HAP-1 (cell line): Measurements from ENCODE around the gene PLS1.

ENCODE experiments used
- DNase-seq, 2 experiments: peaks; one replicate each; pipeline ENCODE4 v3.0.0-alpha.2; 2016 to 2020; ENCODE audit warnings: low spot score in 2 of 2
- H3K27me3 ChIP-seq: fragments of 250-450 bp; sonication (Bioruptor Pico); 2 replicates; pipeline ENCODE4 v1.5.1; 2020; ENCODE audit warnings: low read depth, mild to moderate bottlenecking, moderate library complexity
- H3K36me3 ChIP-seq: fragments of 250-450 bp; sonication (Bioruptor Pico); replicated peaks from 2 replicates; pipeline ENCODE4 v1.5.1; 2020; ENCODE audit warnings: mild to moderate bottlenecking
- H3K4me1 ChIP-seq: fragments of 250-450 bp; sonication (Bioruptor Pico); 2 replicates; pipeline ENCODE4 v1.5.1; 2020; ENCODE audit warnings: mild to moderate bottlenecking
- H3K4me3 ChIP-seq: fragments of 250-450 bp; sonication (Bioruptor Pico); 2 replicates; pipeline ENCODE4 v1.5.1; 2020; ENCODE audit warnings: mild to moderate bottlenecking, moderate library complexity
- H3K9me3 ChIP-seq: fragments of 250-450 bp; sonication (Bioruptor Pico); 2 replicates; pipeline ENCODE4 v1.5.1; 2020; ENCODE audit warnings: mild to moderate bottlenecking, moderate library complexity
- in situ Hi-C: fragments of 300-500 bp; cut with MboI; formaldehyde crosslinking; loops from 3 replicates; pipeline ENCODE4 v1.14.3; 2020; ENCODE audit warnings: low sequenced_read_pairs, inconsistent platforms, mixed read lengths

PLS1 gene

GRCh38 chr3:142608631-142609030 is 12.4 kb downstream of the PLS1 start:
- H3K27me3 ChIP-seq = no peaks in the 10 kb centered on the region
- in situ Hi-C loops = no loop called here
- no peaks in the 10 kb centered on the region for H3K9me3 ChIP-seq

GRCh38 chr3:142609136-142609535 is 12.9 kb downstream of the PLS1 start:
- in situ Hi-C loops = no loop called here
- H3K36me3 ChIP-seq = no peaks in the 10 kb centered on the region
- no peak overlapping the region for H3K4me3 ChIP-seq
- no peaks in the 10 kb centered on the region for H3K27me3 ChIP-seq
- H3K4me1 ChIP-seq = no peaks in the 10 kb centered on the region
- no peaks in the 10 kb centered on the region for H3K9me3 ChIP-seq
- DNase-seq = no peak

More at GRCh38 chr3:142608631-142609030, 12.4 kb downstream of the PLS1 start:
- H3K4me3 ChIP-seq = no peak overlapping the region
- no peaks in the 10 kb centered on the region for H3K4me1 ChIP-seq
- H3K36me3 ChIP-seq = no peaks in the 10 kb centered on the region
- no peak for DNase-seq

- H3K27me3 ChIP-seq = no peaks in the 10 kb centered on the region
- no peak for DNase-seq
- no peaks in the 10 kb centered on the region for H3K4me1 ChIP-seq
- in situ Hi-C loops = no loop called here
- no peak overlapping the region for H3K4me3 ChIP-seq
- no peaks in the 10 kb centered on the region for H3K36me3 ChIP-seq
- no peaks in the 10 kb centered on the region for H3K9me3 ChIP-seq
Measured at GRCh38 chr3:142611206-142611605, 15.0 kb downstream of the PLS1 start.

GRCh38 chr3:142613491-142613890 is 17.3 kb downstream of the PLS1 start:
- H3K9me3 ChIP-seq = no peaks in the 10 kb centered on the region
- no peak overlapping the region for H3K4me3 ChIP-seq
- no peaks in the 10 kb centered on the region for H3K4me1 ChIP-seq
- in situ Hi-C loops = no loop called here
- H3K36me3 ChIP-seq = no peaks in the 10 kb centered on the region
- no peaks in the 10 kb centered on the region for H3K27me3 ChIP-seq
- no peak for DNase-seq

GRCh38 chr3:142614059-142614626 is 17.9 kb downstream of the PLS1 start:
- in situ Hi-C loops = no loop called here

GRCh38 chr3:142615171-142615570 is 19.0 kb downstream of the PLS1 start:
- in situ Hi-C loops = no loop called here
- H3K4me3 ChIP-seq = no peak overlapping the region
- H3K4me1 ChIP-seq = no peaks in the 10 kb centered on the region
- DNase-seq = no peak
- H3K9me3 ChIP-seq = no peaks in the 10 kb centered on the region
- H3K27me3 ChIP-seq = no peaks in the 10 kb centered on the region
- no peaks in the 10 kb centered on the region for H3K36me3 ChIP-seq

More at GRCh38 chr3:142614059-142614626, 17.9 kb downstream of the PLS1 start:
- no peaks in the 10 kb centered on the region for H3K9me3 ChIP-seq
- DNase-seq = no peak
- no peaks in the 10 kb centered on the region for H3K36me3 ChIP-seq
- H3K27me3 ChIP-seq = no peaks in the 10 kb centered on the region
- H3K4me1 ChIP-seq = no peaks in the 10 kb centered on the region
- H3K4me3 ChIP-seq = no peak overlapping the region

- in situ Hi-C loops = no loop called here
- Histone ChIP-seq H3K36me3 (no peaks in the 10 kb centered on the region), H3K9me3 (no peaks in the 10 kb centered on the region), H3K27me3 (no peaks in the 10 kb centered on the region), H3K4me3 (no peak overlapping the region), H3K4me1 (no peaks in the 10 kb centered on the region)
- no peak for DNase-seq
Measured at GRCh38 chr3:142618917-142619461, 22.8 kb downstream of the PLS1 start.

- no peak overlapping the region for H3K4me3 ChIP-seq
- H3K4me1 ChIP-seq = no peaks in the 10 kb centered on the region
- in situ Hi-C loops = no loop called here
- H3K27me3 ChIP-seq = no peaks in the 10 kb centered on the region
- no peak for DNase-seq
- H3K9me3 ChIP-seq = no peaks in the 10 kb centered on the region
- no peaks in the 10 kb centered on the region for H3K36me3 ChIP-seq
Measured at GRCh38 chr3:142622405-142622804, 26.2 kb downstream of the PLS1 start.

- Histone ChIP-seq H3K27me3 (no peaks in the 10 kb centered on the region), H3K36me3 (no peaks in the 10 kb centered on the region), H3K4me1 (no peaks in the 10 kb centered on the region), H3K4me3 (no peak overlapping the region), H3K9me3 (no peaks in the 10 kb centered on the region)
- in situ Hi-C loops = no loop called here
- no peak for DNase-seq
Measured at GRCh38 chr3:142623194-142623593, 27.0 kb downstream of the PLS1 start.

- Histone ChIP-seq H3K4me3 (no peak overlapping the region), H3K4me1 (no peaks in the 10 kb centered on the region), H3K9me3 (no peaks in the 10 kb centered on the region), H3K36me3 (no peaks in the 10 kb centered on the region), H3K27me3 (no peaks in the 10 kb centered on the region)
- DNase-seq = no peak
- in situ Hi-C loops = no loop called here
Measured at GRCh38 chr3:142624341-142625152, 28.4 kb downstream of the PLS1 start.

- H3K9me3 ChIP-seq = no peaks in the 10 kb centered on the region
- H3K4me1 ChIP-seq = no peaks in the 10 kb centered on the region
- DNase-seq = no peak
- H3K27me3 ChIP-seq = no peaks in the 10 kb centered on the region
- no peaks in the 10 kb centered on the region for H3K36me3 ChIP-seq
- in situ Hi-C loops = no loop called here
- H3K4me3 ChIP-seq = no peak overlapping the region
Measured at GRCh38 chr3:142625153-142625440, 28.9 kb downstream of the PLS1 start.

- no peaks in the 10 kb centered on the region for H3K36me3 ChIP-seq
- no peak overlapping the region for H3K4me3 ChIP-seq
- DNase-seq = no peak
- H3K4me1 ChIP-seq = no peaks in the 10 kb centered on the region
- H3K9me3 ChIP-seq = no peaks in the 10 kb centered on the region
- in situ Hi-C loops = no loop called here
- no peaks in the 10 kb centered on the region; the same call in 1 of the 2 replicates for H3K27me3 ChIP-seq
Measured at GRCh38 chr3:142626971-142627370, 30.8 kb downstream of the PLS1 start.

- no peaks in the 10 kb centered on the region; the same call in 1 of the 2 replicates for H3K27me3 ChIP-seq
- peaks cover 9% of the 10 kb centered on the region for H3K4me1 ChIP-seq
- H3K36me3 ChIP-seq = no peaks in the 10 kb centered on the region
- H3K9me3 ChIP-seq = no peaks in the 10 kb centered on the region
- no peak for DNase-seq
- no peak overlapping the region for H3K4me3 ChIP-seq
- in situ Hi-C loops = no loop called here
Measured at GRCh38 chr3:142628801-142629200, 32.6 kb downstream of the PLS1 start.

- no peak overlapping the region for H3K4me3 ChIP-seq
- DNase-seq = no peak
- in situ Hi-C loops = no loop called here
- H3K27me3 ChIP-seq = peaks cover 13% of the 10 kb centered on the region
- no peaks in the 10 kb centered on the region for H3K9me3 ChIP-seq
- no peaks in the 10 kb centered on the region for H3K36me3 ChIP-seq
- peaks cover 15% of the 10 kb centered on the region for H3K4me1 ChIP-seq
Measured at GRCh38 chr3:142633073-142633472, 36.9 kb downstream of the PLS1 start.
